Neural crest cell (in vitro differentiated cells): ENCODE measurements around the gene SLC25A46. TPM values are rescaled to one million over a fixed set of nuclear protein-coding genes. Genes with fewer than 3 reads are reported as not detected.

Experiments
- DNase-seq: peaks from one replicate; pipeline ENCODE4 v3.0.0; 2021; ENCODE audit warnings: low read depth, mixed read lengths, low spot score
- H3K27ac Mint-ChIP-seq: one replicate; pipeline ENCODE4 v1.8.0; 2021; ENCODE audit warnings: mild to moderate bottlenecking, mixed read lengths; ENCODE audit not compliant: unreplicated experiment
- H3K27me3 Mint-ChIP-seq: 2 replicates; pipeline ENCODE4 v1.8.0; 2021; ENCODE audit warnings: low read depth, mild to moderate bottlenecking, mixed read lengths
- H3K36me3 Mint-ChIP-seq: 2 replicates; pipeline ENCODE4 v1.8.0; 2021; ENCODE audit warnings: low read depth, mild to moderate bottlenecking, mixed read lengths
- H3K4me1 Mint-ChIP-seq: 2 replicates; pipeline ENCODE4 v1.8.0; 2021; ENCODE audit warnings: mixed read lengths
- H3K4me3 Mint-ChIP-seq: one replicate; pipeline ENCODE4 v1.8.0; 2021; ENCODE audit warnings: mild to moderate bottlenecking, mixed read lengths
- H3K9me3 Mint-ChIP-seq: 2 replicates; pipeline ENCODE4 v1.8.0; 2021; ENCODE audit warnings: mixed read lengths
- CTCF ChIP-seq: fragments of 200-600 bp; sonication (generic); conservative IDR thresholded peaks from 2 replicates; pipeline ENCODE4 v1.5.0; 2021; ENCODE audit warnings: antibody characterized with exemption, mild to moderate bottlenecking
- total RNA-seq: library from RNA; stranded (reverse); gene quantifications from 2 replicates; pipeline ENCODE4 v1.2.1, GENCODE V29; 2021

Gene SLC25A46
- total RNA-seq, 1 donor from 2014 or later, result 34.2 TPM

GRCh38 chr5:110751902-110752762 is 13.3 kb downstream of the SLC25A46 start:
- Mint-ChIP-seq H3K27ac (no peak overlapping the region), H3K9me3 (no peaks in the 10 kb centered on the region), H3K36me3 (peaks cover 2% of the 10 kb centered on the region), H3K27me3 (no peaks in the 10 kb centered on the region), H3K4me1 (no peaks in the 10 kb centered on the region), H3K4me3 (no peak overlapping the region)
- TF ChIP-seq CTCF, result no peak
- no peak for DNase-seq

DNA sequence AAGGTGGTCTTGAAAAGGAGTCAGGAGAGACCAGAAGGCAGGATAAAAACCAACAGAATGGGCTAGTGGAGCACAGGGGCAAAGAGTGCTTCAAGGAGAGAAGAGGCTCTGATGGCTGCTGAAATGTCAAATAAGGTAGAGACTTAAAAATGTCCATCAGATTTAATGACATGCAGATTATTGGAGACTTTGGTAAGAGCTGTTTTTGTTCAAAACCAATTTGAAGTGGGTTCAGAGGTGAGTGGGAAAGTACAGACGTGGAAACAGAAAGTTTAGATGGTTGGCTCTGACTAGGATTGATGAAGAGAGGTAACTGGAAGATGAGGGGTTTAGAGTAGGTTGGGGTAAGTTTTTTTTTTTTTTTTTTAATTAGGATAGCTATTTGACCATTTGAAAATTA is 14.1 kb downstream of the SLC25A46 start:
- no peak overlapping the region for H3K27ac Mint-ChIP-seq
- no peaks in the 10 kb centered on the region for H3K9me3 Mint-ChIP-seq
- peaks cover 2% of the 10 kb centered on the region for H3K36me3 Mint-ChIP-seq
- H3K27me3 Mint-ChIP-seq, result no peaks in the 10 kb centered on the region
- H3K4me1 Mint-ChIP-seq, result no peaks in the 10 kb centered on the region
- H3K4me3 Mint-ChIP-seq, result no peak overlapping the region
- no peak for DNase-seq
- TF ChIP-seq CTCF, result no peak

DNA sequence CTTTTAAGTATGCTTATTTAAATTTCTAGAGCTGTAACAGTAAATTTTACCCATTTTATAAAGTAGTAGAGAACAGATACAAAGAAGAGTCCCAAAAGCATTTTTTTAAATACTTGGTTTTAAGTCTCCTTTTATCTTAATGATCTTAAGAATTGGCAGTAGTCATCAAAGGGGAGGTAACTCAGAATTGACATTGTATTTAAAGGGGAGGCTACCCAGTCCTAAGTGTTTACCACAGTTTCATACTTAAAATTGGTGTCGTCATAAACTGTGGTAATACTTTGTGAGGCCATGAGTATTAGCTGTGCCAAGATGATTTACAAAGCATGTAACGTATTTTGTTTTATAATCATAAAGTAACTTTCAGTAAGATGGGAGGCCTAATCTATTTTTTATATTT is 14.8 kb downstream of the SLC25A46 start:
- Mint-ChIP-seq H3K27me3 (no peaks in the 10 kb centered on the region), H3K4me1 (no peaks in the 10 kb centered on the region), H3K9me3 (no peaks in the 10 kb centered on the region), H3K4me3 (no peak overlapping the region), H3K27ac (no peak overlapping the region), H3K36me3 (peaks cover 2% of the 10 kb centered on the region)
- no peak for TF ChIP-seq CTCF
- DNase-seq, result no peak

DNA sequence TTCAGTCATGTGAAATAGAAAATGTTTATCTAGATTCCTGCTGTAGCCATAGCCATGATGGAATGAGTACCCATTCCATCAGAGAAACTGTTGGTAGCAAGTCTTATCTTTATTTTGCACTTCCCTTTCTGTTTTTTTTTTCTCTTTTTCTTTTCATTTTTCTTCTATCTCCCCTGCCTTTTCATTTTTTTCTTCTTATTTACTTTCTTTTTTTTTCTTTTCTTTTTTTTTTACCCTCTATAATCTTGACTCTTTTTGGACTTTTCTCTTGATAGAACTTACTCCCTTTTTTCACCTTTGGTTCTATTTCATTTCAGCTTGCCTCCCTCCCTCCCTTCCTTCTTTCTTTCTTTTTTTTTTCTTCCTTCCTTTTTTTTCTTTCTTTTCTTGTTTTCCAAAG is 15.4 kb downstream of the SLC25A46 start:
- H3K4me3 Mint-ChIP-seq, result no peak overlapping the region
- DNase-seq, result no peak
- no peaks in the 10 kb centered on the region for H3K27me3 Mint-ChIP-seq
- H3K27ac Mint-ChIP-seq, result no peak overlapping the region
- TF ChIP-seq CTCF, result no peak
- no peaks in the 10 kb centered on the region for H3K9me3 Mint-ChIP-seq
- no peaks in the 10 kb centered on the region for H3K36me3 Mint-ChIP-seq
- H3K4me1 Mint-ChIP-seq, result no peaks in the 10 kb centered on the region

DNA sequence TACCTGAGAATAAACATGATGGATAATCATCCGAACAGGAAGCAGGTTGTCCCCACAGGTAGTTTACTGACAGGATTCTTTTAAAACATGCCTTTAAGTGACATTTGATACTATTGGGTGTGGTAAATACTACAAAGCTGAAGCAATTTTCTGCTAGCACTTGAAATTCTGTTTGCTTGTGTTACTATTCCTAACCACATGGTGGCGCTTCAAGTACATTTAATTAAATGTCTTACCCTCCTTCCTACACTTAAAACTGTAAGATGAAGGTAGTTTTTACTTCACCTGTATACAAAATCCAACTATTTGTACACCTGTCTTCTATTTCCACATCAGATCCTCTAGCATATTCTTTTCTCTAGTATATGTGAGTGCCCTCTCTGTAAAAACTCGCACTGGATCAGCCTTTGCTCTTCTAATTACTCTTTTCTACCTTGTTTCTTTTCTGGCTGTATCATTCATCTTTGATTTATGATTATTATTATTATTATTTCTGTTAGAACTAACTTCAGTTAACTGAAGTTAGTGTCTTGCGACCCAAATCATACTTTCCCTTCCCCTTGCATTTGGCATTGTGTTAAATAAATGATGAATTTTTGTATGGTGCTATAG is 18.4 kb downstream of the SLC25A46 start:
- no peaks in the 10 kb centered on the region for H3K4me1 Mint-ChIP-seq
- peak; percentile 82 for TF ChIP-seq CTCF

More for the DNA sequence above, 18.4 kb downstream of the SLC25A46 start:
- peak; percentile 20 for DNase-seq
- no peaks in the 10 kb centered on the region for H3K36me3 Mint-ChIP-seq
- no peaks in the 10 kb centered on the region for H3K27me3 Mint-ChIP-seq
- H3K4me3 Mint-ChIP-seq, result no peak overlapping the region
- H3K9me3 Mint-ChIP-seq, result no peaks in the 10 kb centered on the region
- H3K27ac Mint-ChIP-seq, result no peak overlapping the region
